HG02588 (cell line): ENCODE measurements around the gene RUNX1.

Source experiments
- ATAC-seq: cut with Tn5 transposase; IDR thresholded peaks from one replicate; pipeline ENCODE4 v1.9.1; 2021; ENCODE audit warnings: mild to moderate bottlenecking, moderate library complexity; ENCODE audit not compliant: unreplicated experiment

The RUNX1 gene

DNA sequence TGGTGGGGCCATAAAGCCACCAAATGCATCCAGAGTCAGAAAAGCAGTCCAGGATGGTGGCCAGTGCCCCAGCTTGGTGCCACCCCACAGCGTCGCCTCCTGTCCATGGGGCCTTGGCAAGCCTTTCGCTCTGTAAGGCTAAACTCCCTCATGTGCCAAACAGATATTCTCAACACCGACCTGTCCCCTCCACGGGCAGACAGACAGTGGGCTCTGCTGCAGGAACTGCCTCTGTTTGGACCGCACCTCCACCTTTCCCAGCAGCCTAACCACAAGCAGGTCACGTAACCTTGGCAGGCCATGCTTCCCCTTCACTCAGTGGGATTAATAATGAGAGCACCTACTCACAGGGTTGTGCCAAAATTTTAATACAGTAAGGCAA is 11.7 kb downstream of the RUNX1 start:
- ATAC-seq, result no peak

DNA sequence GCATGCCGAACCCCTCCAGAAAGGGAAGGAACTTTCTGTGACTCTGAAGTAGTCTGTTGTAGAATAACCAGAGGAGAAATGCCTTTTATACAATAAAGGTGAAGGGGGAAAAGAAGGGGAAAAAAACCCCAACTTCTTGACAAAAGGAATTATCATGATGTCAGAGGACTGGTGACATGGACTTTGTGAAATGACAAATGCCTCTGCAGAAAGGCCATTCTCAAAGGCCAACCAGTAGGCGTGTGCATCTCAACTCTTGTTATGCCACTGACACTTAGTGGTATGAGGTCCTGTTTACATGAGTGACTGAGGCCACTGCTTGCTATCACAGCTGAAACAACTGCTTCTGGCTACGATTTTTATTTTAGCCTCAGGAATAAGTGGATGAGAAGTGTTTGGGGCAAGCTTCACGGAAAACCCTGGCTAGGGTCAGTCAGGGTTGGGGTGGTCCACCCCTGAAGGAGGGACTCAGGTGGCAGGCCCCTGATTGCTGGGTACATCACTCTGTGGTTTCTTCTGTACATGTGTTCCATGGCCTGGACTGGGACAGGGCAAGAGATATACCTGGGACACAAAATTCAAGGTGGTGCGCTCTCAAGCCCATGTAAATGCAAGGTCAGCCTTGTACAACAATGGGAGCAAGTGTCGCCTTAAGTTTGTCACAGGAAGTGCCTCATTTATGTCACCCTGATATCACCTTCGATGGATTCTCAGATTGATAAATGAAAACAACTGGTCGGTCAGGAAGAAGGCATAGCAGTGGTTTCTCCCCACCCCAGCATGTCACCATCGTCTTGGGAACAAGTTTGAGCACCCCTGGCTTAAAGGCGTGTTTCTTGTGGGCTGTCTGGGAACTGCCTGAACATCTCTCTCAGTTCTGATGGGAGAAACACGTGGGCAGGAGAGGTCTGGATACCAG is 12.4 kb downstream of the RUNX1 start:
- no peak for ATAC-seq

DNA sequence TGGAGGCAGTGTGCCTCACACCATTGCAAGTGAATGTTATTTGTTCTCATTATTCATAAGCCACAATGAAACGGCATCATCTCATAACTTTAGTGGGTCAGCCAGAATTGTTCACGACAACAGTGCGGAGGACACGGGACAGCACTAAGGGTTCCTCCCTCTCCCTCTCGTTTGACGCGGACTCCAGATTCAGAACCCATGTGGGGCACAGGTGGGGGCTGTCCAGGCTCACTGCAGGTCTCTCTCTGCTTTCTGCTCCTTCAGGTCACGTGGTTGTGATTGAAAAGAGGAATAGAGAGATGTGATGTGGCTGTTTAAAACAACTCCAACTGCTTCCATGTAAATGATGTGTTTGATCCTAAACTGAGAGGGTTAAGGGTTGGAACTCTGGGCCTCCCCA is 13.5 kb downstream of the RUNX1 start:
- ATAC-seq, result no peak

DNA sequence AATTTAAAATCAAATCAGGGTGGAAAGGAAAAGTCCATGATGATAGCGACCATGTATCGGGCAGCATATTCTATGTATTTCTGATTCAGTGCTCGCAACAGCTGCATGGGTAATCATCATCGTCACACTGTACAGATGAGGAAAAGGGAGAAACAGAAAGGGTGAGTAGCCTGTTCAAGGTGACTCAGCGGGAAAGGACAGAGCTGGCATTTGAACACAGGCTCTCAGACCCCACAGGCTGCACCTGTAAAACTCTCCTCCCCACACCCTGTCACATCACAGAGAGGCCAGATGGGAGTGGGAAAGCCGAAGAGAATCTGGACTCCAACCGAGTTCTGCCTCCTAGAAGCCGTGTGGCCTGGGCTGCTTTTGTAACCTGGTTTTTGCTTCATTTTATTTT is 14.0 kb downstream of the RUNX1 start:
- no peak for ATAC-seq

DNA sequence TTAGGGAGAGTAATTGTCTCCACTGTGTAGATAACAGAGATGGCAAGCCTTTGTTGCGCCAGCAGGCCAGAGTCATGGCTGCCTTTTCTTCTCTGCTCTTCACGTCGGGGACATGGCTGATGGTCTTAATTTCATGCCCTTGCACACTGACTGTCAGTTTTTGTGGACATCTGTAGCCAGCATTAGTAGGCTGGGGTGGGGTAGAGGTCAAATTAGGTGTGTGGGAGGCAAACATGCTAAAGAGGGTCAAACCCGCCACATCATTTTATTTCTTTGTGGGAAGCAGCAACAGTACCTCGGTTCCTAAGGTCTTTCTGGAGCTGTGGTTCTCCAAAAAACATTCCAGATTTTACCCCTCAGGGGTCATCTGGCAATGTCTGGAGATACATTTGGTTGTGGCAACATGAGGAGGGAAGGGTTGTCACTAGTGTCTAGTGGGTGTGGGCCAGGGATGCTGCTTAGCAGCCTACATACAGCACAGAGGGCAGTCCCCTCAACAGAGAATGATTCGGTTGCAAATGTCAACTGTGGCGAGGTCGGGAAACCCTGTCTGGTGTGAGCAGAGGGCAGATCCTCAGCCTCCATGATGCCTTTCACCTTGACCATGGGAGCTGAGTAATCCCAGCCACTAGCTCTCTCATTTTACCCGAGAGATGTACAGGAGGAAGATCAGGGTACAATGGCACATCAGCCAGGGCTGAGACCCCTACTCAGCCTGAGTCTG is 14.7 kb downstream of the RUNX1 start:
- ATAC-seq, result no peak

DNA sequence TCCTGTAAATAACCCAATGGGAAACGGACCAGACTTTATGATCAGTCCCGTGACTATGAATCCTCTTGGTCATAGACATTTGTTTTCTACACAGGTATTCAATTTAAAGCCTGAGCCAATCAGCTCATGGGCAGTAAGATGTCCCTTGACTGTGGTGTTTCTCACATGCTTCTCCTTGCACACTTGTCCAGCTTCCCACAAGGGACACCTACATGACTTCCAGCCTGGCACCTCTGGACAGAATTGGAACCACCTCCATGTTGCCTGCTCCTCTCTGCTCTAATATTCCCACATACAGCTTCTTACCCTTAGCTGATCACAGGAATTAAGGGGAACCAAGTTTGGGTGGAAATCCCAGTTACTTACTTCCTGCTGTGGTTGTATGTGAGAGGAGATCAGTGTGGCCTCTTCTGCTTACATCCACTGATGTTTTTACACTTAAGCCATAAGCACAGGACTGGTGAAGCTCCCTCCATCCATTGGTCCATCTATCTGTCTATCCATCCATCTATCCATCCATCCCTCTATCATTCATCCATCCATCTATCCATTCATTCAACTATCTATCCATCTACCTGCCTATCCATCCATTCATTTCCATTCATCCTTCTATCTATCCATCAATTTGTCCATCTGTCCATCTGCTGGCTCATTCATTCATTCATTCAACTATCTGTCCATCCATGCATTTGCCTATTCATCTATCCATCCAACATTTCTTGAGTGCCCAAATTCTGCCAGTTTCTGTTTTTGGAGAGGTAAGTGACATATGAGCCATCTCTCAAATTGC is 16.4 kb downstream of the RUNX1 start:
- ATAC-seq, result no peak

DNA sequence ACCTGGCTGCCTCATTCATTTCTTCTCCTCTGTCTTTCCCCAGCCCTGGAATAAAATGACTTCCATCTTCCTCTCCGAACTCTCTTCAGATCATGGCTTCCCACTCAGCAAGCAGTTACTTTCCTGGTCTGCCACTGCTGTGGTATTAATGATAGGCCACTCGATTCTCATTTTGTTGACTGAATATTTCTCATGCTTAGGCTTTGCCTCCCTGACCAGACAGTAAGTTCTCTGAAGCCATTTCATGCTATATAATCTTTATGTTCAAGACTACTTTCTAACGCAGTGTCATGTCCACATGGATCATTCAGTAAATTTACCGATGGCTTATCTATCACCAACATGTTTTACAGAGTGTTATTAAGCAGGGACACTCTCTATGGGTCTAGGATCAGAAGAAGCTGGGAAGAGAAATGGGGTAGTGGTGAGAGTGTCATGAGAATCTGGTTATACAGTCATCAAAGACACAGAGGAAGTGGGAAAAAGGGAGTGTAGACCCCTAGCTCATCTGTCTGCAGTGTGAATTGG is 20.6 kb downstream of the RUNX1 start:
- ATAC-seq, result no peak

DNA sequence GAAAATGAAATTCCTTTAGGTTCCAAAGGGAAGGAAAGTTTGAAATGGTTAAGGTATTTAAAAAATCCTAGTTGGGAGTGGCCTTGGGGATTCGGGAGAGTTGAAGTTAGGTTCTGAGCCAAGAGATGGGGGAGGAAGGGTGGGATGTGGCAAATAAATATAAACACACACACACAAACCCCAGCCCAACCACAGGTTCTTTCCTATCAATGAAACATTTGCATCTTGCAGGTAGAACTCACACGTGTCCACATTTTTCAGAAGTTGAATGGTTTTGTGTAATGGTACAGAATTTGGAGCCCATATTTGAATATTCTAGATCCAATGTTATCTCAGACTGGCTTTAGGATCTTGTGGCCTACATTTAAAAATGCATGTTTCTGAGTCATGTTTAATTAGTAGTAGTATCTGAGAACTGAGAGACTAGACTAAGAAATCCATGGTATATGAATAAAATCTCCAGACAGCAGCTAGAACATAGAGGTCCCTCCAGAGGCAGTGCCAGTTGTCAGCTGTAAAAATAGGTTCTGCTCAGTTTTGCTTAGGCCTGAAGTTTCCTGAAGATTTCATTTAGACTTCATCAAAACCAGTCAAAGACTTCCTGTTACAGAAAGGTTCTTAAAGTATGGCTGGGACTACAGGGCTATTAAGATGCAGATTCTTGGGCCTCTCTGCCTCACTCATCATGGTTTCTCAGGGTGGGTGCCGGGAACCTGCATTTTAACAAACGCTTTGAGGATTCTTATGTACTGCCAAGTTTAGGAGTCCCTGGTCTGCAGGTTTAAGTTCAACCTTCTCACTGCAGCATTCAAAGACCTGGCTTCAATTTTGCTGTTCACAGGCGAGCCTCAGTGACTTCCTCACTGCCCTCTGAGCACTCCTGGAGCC is 21.3 kb downstream of the RUNX1 start:
- no peak for ATAC-seq

DNA sequence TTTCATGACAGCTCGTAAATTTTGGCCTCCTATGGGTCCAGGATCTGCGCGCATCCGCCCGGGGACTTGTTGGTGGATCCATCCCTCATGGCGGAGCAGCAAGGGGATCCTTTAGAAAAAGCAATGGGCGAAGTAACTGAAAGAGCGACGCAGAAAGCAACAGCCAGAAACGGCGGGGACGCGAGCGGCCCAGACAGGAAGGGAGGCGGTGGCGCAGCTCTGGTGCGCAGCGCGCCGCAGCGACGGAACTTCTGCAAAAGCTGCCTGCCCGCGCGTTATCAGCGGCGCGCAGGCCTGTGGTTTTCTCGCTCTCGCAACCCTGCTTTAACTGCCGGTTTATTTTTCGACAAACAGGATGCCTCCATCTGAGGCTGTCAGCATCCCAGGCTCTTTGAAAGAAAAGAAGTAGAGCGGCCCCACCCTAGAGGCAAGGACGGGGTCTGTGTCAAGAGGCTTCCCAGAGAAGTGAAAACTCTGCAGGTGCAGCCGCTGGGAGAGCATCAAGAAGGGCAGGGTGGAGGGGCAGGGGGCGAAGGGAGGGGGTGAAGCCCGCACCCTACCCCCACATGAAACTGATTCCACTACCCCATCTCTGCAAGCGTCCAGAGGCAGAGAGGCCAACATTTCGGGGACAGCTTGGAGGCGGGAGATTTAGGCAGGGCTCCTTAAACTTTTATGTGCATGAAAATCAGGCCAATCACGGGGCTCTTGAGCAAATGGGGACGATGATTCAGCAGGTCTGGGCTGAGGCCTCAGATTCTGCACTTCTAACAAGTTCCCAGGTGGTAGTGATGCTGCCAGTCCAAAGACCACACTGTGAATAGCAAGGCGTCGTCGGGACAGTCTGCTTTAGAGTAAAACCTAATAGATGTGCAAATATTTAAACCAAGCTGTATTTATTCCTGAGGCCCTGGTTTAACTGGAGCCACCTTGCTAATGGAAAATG is 22.2 kb downstream of the RUNX1 start:
- peak; percentile 68 for ATAC-seq

DNA sequence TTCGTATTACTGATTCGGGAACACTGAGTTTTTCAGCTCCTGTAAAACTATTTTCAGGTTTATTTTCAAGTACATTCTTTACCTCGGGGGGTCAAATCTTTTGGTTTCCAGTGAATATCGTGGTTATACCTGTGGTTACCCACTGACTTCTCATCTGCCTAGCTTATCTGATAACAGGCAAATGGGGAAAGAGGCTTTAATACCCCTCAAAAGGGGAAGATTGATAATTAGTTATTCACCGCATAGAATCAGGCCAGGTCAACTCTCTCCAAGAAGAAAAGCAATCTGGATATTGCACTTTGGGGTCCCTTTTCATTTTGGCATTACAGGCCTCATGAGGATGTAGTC is 23.0 kb downstream of the RUNX1 start:
- ATAC-seq, result no peak

DNA sequence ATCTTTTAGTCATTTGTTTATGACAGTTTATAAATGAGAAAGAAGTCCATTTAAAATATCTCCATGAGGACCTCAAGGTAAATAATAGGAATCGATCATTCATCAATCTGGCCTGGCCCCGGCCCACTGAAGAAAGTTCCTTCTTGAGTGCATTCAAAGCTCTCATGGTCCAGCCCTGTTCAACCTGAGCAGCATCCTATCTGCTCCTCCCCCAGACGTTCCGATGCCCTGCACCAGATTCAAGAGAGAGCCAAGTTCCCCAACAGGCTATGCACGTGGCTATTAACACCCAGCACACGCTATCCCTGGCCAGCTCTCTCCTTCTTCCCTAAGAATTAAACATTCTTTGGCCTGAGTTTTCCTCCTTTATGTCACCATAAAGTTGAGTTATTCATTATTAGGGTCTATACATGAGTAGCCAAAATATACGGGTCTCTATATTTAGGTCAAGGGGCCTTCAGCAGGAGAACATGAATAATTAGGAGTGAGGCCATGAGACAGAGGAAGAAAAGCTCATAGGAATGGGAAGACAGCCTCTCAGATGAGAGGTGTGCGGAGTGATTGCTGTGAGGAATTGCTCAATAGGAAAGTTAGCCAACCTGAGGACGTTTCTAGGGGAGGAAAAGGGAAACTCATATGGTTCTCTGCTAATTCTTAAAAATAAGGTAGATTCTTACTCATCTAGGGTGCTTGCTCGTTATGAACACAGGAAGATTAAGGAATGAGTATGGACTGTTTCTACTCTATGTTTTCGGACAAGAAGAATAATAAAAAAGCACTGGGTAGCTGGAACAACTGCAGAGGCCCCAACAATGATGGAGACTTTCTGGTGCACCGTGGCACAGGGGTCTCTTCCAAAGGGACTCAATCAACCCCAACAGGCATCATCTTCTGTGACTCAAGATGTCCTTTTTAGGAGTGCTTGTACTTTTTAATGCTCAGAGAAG is 23.6 kb downstream of the RUNX1 start:
- no peak for ATAC-seq

DNA sequence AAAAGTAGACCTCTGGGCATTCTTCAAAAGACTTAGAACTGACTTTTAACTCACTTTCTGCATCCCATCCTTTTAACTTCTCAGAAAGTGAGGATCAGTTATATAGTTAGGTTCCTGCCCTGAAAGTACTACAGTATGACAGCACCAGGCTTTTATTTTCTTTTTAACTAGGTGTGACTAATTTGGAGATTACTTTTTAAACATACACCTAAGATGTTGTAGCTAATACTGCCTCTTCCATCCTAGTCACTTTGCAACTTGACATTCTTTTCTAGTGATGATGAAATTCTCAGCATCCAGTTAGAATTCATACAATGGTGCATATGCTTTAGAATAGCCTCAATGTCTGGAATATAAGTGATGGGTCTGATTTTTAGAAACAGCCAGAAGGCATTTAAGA is 24.6 kb downstream of the RUNX1 start:
- no peak for ATAC-seq

DNA sequence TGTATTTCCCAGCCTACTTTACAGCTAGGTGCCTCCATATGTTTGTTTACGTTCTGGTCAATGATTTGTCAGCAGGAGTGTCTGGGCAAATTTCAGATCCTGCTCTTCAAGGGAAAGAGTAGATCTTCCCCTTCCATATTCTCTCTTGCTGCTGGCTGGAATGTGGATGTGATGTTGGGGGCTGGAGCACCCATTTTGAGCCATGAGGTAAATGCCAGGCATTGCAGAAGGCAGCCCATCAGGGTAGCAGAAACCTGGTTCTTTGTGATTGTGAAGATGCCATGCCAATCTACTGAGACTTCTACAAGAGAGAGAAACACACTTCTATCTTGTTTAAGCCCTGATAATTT is 25.1 kb downstream of the RUNX1 start:
- no peak for ATAC-seq

DNA sequence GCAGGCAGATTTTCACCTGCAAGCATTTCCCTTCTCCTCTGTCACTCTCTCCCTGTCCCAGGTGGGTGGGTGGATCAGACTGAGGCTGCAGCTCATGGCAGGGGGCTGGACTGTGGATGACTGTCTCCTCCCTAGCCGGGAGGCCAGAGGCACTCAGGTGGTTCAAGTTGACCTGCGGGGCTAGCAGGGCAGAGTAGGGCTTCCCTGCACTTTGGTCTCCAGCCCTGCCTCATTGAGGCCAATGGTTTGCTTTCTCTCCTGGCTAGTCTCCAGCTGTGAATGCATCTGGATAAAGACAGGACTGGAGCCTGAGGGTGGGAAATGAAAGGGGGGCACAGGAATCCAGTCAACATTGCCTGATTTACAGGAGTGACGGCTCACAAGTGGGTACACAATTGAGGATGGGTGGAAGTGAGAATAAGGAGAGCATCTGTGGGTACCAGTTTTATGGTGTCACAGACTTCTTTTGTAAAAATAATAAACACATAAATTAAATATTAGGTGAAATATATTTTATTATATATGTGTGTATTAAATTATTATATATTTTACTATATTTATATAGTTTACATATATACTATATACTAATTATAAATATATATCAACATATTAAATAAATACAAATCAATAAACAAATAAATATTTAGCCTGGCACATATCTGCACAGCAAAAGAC is 25.6 kb downstream of the RUNX1 start:
- ATAC-seq, result no peak

DNA sequence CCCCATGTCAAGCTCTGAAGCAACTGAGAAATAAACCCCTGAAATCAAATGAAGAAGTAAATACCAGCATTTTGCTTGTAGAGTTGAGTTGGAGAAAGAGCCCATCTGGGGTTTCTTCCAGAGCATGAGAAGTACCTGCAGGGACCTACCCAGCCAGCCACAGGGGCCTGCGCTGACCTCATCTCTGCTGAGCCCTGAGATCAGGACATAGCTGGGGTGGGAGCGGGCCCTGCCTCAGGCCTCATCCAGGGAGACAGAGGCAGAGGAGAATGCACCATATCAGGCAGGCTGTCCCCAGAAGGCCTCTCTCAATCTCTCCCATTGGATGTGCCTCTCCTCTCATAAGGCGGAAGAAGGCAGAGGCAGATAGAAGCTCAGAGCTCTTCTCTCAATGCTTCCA is 27.6 kb downstream of the RUNX1 start:
- ATAC-seq, result no peak

DNA sequence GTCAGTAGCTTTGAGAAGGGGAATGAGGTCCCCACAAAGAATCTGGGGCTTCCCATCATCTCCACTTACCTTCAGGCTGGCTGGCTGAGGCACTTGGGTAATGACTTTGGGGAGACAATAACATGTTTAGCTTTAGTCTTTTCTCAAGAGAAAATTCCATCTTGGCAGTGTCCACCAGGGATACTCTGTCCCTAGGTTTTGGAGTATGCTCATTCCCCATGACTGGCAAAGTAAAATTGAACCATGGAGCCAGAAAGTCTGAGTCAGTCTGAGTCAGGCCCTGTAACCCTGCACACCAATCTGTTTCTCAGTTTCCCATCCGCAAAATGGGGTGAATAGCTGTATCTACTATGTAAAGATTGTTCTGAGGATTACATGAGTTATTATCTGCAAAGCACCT is 28.2 kb downstream of the RUNX1 start:
- no peak for ATAC-seq

DNA sequence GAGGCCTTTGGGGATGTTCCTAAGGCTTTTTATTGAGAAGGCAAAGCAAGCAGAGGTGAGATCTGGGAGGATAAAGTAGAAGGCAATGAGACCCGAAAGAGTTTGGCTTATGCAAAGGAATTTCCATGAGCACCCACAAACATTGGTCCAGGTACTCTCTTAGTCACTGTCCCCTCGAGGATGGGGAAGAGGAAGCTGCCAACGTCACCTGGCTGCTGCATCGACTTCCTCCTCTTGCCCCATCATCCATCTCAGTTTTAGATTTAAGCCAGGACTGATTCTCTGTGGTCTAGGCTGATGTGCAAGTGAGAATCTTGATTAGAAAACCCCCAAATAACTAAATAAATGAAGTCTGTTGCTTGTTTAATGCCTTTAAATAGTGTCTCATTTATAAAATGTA is 28.7 kb downstream of the RUNX1 start:
- ATAC-seq, result no peak

DNA sequence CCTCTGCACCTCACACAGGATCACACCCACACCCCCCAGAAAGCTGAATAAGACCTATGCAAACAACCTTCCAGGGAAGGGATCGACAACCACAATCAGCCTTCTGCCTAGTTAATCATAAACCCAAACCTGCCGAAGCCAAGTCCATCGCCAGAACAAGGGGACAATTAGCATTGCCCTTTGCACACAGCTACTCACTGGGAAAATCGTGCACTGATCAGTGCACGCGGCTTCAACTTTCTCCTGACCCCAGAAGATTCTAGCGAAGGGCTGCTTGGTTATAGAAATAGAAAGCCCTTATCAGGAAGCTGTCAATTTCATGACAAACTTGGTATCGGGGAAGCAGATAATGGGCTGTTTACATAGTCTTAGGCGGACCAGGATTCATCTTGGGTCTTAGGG is 29.5 kb downstream of the RUNX1 start:
- no peak for ATAC-seq
